Colonic mucosa (tissue), 4 donors: ENCODE results near the gene PRKCH. TPM values are rescaled to one million over a fixed set of nuclear protein-coding genes. Genes with fewer than 3 reads are reported as not detected.

Experiments
- DNase-seq: peaks from one replicate; pipeline ENCODE4 v3.0.0-alpha.2; 2020
- H3K27ac ChIP-seq: fragments of 200-600 bp; one replicate; pipeline ENCODE4 v1.8.0; 2021
- H3K27me3 ChIP-seq: fragments of 200-600 bp; one replicate; pipeline ENCODE4 v1.8.0; 2021
- H3K36me3 ChIP-seq: fragments of 200-600 bp; one replicate; pipeline ENCODE4 v1.8.0; 2021
- H3K4me1 ChIP-seq: fragments of 200-600 bp; one replicate; pipeline ENCODE4 v1.8.0; 2021; ENCODE audit warnings: mild to moderate bottlenecking
- H3K4me3 ChIP-seq: fragments of 200-600 bp; one replicate; pipeline ENCODE4 v1.8.0; 2021
- H3K9ac ChIP-seq, 2 donors: one replicate each; pipeline ENCODE4 v1.7.0; 2013; ENCODE audit warnings: control low read depth in 2 of 2, low read depth in 2 of 2, low read length in 2 of 2
- H3K9me3 ChIP-seq: fragments of 200-600 bp; one replicate; pipeline ENCODE4 v1.8.0; 2021
- intact Hi-C: fragments of 100-400 bp; cut with DNase I; formaldehyde crosslinking; loops from one replicate; pipeline ENCODE4 v1.14.1; 2022
- total RNA-seq, 2 donors: library from RNA; stranded (reverse); fragmentation: NEBNext Ultra II Directional in 1 of 2; extraction: Animal tissue kit (Norgen Biotek cat#: 25700) in 1 of 2; gene quantifications; one replicate each; pipeline ENCODE4 v1.2.1, GENCODE V29; 2021
- TF ChIP-seq, protein P1 (sequence below): fragments of 200-600 bp; IDR thresholded peaks from one replicate; pipeline ENCODE4 v1.8.0; 2022; ENCODE audit warnings: antibody characterized with exemption, mild to moderate bottlenecking
- donor health status: healthy.
- donor health status: DM: no; HTN: no; CAD: no.
- donor health status: DM: no; HTN: no; CAD: no.

Gene PRKCH
- total RNA-seq, 2 donors from 2014 or later = 11.4 to 11.5 TPM

DNA sequence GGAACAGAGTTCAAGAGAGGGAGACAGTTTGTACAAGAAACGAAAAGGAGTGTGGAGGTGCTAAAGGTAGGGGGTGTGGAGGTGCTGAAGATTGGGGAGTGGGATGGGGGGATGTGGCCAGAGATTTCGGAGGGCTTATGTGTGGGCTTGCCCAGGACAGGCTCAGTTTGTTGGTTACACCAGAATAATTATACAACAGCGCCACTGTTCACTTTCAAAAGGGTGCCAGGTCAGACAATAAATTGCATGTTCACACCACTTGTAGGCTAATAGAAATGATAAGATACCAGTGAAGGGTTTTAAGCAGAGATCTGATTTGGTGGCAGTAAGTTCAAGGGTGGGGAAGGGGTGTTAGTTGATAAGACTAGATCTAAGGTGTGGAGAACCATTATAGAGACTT, 75.3 kb downstream of the PRKCH start:
- Histone ChIP-seq H3K27ac (no peak overlapping the region), H3K9ac (no peak overlapping the region), H3K27me3 (no peaks in the 10 kb centered on the region), H3K9me3 (no peaks in the 10 kb centered on the region), H3K4me3 (no peak overlapping the region), H3K36me3 (no peaks in the 10 kb centered on the region), H3K4me1 (no peaks in the 10 kb centered on the region)
- no peak for DNase-seq
- TF ChIP-seq, protein P1, sequence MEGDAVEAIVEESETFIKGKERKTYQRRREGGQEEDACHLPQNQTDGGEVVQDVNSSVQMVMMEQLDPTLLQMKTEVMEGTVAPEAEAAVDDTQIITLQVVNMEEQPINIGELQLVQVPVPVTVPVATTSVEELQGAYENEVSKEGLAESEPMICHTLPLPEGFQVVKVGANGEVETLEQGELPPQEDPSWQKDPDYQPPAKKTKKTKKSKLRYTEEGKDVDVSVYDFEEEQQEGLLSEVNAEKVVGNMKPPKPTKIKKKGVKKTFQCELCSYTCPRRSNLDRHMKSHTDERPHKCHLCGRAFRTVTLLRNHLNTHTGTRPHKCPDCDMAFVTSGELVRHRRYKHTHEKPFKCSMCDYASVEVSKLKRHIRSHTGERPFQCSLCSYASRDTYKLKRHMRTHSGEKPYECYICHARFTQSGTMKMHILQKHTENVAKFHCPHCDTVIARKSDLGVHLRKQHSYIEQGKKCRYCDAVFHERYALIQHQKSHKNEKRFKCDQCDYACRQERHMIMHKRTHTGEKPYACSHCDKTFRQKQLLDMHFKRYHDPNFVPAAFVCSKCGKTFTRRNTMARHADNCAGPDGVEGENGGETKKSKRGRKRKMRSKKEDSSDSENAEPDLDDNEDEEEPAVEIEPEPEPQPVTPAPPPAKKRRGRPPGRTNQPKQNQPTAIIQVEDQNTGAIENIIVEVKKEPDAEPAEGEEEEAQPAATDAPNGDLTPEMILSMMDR = no peak
- intact Hi-C loops = no loop called here

DNA sequence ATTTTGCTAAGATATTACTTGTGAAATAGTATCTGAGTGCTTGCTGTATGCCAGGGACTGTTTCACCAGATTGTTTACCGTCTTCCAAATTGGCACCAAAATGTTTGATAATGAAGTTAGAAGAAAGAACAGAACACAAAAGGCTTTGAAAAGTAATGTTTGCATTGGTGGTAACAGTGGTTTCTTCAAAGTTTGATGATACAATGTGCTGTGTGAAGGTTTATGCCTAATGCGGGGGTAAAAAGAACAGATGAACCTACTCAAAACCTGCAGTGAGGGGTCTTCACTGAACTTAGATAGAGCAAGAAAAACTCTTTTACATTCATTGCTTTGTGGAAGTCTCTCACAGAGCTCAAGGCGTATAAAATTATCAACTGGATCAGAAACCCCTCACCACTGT, 76.2 kb downstream of the PRKCH start:
- H3K9me3 ChIP-seq = no peaks in the 10 kb centered on the region
- H3K9ac ChIP-seq = no peak overlapping the region
- no peak for DNase-seq
- intact Hi-C loops = no loop called here
- TF ChIP-seq, protein P1 = no peak
- no peaks in the 10 kb centered on the region for H3K27me3 ChIP-seq
- H3K27ac ChIP-seq = no peak overlapping the region
- H3K4me3 ChIP-seq = no peak overlapping the region
- H3K4me1 ChIP-seq = no peaks in the 10 kb centered on the region
- H3K36me3 ChIP-seq = no peaks in the 10 kb centered on the region

DNA sequence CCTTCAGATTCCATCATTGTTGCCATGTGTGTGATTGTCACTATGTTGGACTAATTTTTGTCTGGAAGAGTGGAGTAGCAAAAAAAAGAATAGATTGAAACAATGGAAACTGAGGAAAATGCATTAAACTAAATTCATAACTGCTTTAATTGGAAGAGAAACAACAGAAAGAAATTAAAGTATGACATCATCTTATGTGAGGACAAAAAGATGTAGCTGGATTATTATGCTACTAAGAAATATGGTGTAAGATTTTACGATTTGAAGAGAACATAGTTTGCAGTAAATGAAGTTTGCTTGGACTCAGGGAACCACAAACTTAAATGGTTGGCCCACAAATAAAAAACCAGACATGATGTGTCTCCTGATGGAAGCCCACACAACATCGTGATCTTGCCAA, 76.8 kb downstream of the PRKCH start:
- Histone ChIP-seq H3K27ac (no peak overlapping the region), H3K4me1 (no peaks in the 10 kb centered on the region), H3K9me3 (no peaks in the 10 kb centered on the region), H3K27me3 (no peaks in the 10 kb centered on the region), H3K36me3 (no peaks in the 10 kb centered on the region), H3K4me3 (no peak overlapping the region), H3K9ac (no peak overlapping the region)
- intact Hi-C loops = no loop called here
- TF ChIP-seq, protein P1 = no peak
- DNase-seq = no peak

DNA sequence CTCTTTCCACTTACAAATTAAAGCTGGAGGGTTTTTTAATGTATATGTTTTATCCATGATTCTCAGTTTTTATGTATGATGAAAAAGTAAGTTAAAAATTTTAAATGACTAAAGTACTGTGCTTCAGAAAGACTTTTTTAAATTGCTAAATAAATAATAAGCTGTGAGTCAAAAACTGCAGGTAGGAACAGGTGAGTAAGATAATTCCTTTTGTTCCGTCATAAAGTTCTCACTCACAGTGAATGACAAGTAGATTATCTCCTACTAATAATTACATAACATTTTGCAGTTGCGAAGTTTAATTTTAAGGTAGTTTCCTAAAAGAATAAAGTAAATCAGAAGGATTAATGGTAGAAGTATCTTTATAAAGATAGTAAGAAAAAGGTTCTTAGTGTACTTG, 78.0 kb downstream of the PRKCH start:
- Histone ChIP-seq H3K36me3 (no peaks in the 10 kb centered on the region), H3K4me3 (no peak overlapping the region), H3K9ac (no peak overlapping the region), H3K9me3 (no peaks in the 10 kb centered on the region), H3K4me1 (no peaks in the 10 kb centered on the region), H3K27ac (no peak overlapping the region), H3K27me3 (no peaks in the 10 kb centered on the region)
- TF ChIP-seq, protein P1 = no peak
- intact Hi-C loops = no loop called here
- no peak for DNase-seq

DNA sequence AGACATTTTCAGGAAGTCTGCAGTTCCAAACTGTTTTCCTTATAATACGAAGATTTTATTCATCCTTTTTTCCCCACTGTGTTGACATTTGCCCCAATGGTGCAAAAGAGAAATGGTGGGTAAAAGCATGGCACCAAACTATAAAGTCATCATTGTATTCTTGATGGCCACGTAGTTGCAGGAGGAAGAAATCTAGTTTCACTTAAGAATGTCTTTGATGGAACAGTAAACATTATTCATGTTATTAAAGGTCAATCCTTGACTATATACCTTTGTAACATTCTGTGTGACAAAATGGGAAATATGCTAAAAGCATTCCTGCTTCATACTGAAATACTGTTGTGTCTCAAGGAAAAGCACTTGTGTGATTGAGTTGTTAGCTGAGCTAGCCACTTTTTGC, 80.1 kb downstream of the PRKCH start:
- Histone ChIP-seq H3K4me1 (no peaks in the 10 kb centered on the region), H3K9me3 (no peaks in the 10 kb centered on the region), H3K27ac (no peak overlapping the region), H3K9ac (no peak overlapping the region), H3K36me3 (no peaks in the 10 kb centered on the region), H3K4me3 (no peak overlapping the region), H3K27me3 (no peaks in the 10 kb centered on the region)
- DNase-seq = no peak
- TF ChIP-seq, protein P1 = no peak
- intact Hi-C loops = no loop called here

DNA sequence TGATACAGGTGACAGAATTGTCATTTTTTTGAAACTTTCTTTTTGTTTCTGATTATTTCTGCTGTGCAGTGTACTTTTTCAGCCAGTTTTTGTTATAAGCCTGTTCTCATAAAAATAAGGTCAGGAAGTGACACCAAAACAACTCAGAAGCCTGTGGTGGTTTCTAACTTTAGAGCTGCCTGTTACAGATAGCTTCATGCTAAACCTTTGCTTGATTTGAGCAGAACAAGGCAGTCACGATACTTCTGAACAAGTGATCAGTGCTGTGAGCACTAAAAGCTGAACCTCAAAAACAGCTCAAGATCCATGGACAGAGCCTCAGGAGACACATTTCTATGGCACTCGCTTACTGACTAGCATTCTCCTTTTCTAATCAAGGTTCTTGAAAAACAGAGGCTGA, 82.0 kb downstream of the PRKCH start:
- H3K36me3 ChIP-seq = no peaks in the 10 kb centered on the region
- no peak for DNase-seq

More for the DNA sequence above, 82.0 kb downstream of the PRKCH start:
- Histone ChIP-seq H3K27me3 (no peaks in the 10 kb centered on the region), H3K4me1 (no peaks in the 10 kb centered on the region), H3K9ac (no peak overlapping the region), H3K4me3 (no peak overlapping the region), H3K9me3 (no peaks in the 10 kb centered on the region), H3K27ac (no peak overlapping the region)
- TF ChIP-seq, protein P1 = no peak
- intact Hi-C loops = no loop called here
